HL-60 (cell line): ENCODE data around the gene ZNF253.
A peak's percentile ranks its signal among the peaks of the same experiment; 100 is the strongest.

Source experiments
- DNase-seq, 2 experiments: peaks; one replicate each; pipeline ENCODE4 v3.0.0-alpha.2; 2010 to 2020; ENCODE audit warnings: low read depth in 1 of 2, low spot score in 1 of 2
- H3K27ac ChIP-seq: fragments of 250-450 bp; sonication (Bioruptor Pico); replicated peaks from 2 replicates; pipeline ENCODE4 v1.5.1; 2020; ENCODE audit warnings: mild to moderate bottlenecking, moderate library complexity
- H3K27me3 ChIP-seq: fragments of 250-450 bp; sonication (Bioruptor Pico); 2 replicates; pipeline ENCODE4 v1.5.1; 2021; ENCODE audit warnings: mild to moderate bottlenecking, moderate library complexity; ENCODE audit not compliant: insufficient read depth, poor library complexity, severe bottlenecking
- H3K4me3 ChIP-seq: replicated peaks from 2 replicates; pipeline ENCODE4 v1.5.1; 2011; ENCODE audit warnings: mild to moderate bottlenecking, control low read depth, low read length; ENCODE audit not compliant: insufficient read depth
- CTCF ChIP-seq: IDR thresholded peaks from one replicate; pipeline ENCODE4 v1.5.1; 2011; ENCODE audit warnings: low read length, control low read depth, inconsistent platforms; ENCODE audit not compliant: insufficient read depth
- GABPA ChIP-seq: IDR thresholded peaks from 2 replicates; pipeline ENCODE4 v1.6.1; 2012; ENCODE audit warnings: low read depth
- POLR2AphosphoS5 ChIP-seq: IDR thresholded peaks from 2 replicates; pipeline ENCODE4 v1.6.1; 2012; ENCODE audit warnings: low read depth
- REST ChIP-seq: IDR thresholded peaks from 2 replicates; pipeline ENCODE4 v1.6.1; 2012; ENCODE audit warnings: low read depth; ENCODE audit not compliant: insufficient replicate concordance
- SPI1 ChIP-seq: IDR thresholded peaks from 2 replicates; pipeline ENCODE4 v1.6.1; 2012; ENCODE audit warnings: low read depth, mild to moderate bottlenecking, borderline replicate concordance
- long read RNA-seq: library from polyadenylated mRNA; unstranded; transcript quantifications from one replicate; pipeline ENCODE4 v2.0.0, GENCODE V29; 2020

Gene ZNF253
- long read RNA-seq, transcript ZNF253-201 (2 exons, 2,268 nt): major isoform, 41 of 66 reads
- long read RNA-seq, transcript ZNF253-203 (4 exons, 3,519 nt): minor isoform, 14 of 66 reads
- long read RNA-seq, transcript ZNF253-204 (3 exons, 820 nt): minor isoform, 5 of 66 reads
- long read RNA-seq, partial matches to known transcripts: 2 of 66 reads
- long read RNA-seq, other reads (novel, unspliced or antisense): 4 of 66 reads

GRCh38 chr19:19865750-19866610 is at the start of gene ZNF253:
Gene ZNF253, plus strand, starts transcription at chr19:19865882. Its CDS starts 115 bp downstream, at chr19:19865997.
- Histone ChIP-seq H3K27me3 (no peaks in the 10 kb centered on the region), H3K27ac (peak within 1 kb of the TSS; percentile 95)

GRCh38 chr19:19816679-19817078 is 49.0 kb upstream of the ZNF253 start:
- DNase-seq: no peak
- H3K4me3 ChIP-seq: no peak overlapping the region

More at GRCh38 chr19:19865750-19866610, at the start of gene ZNF253:
- peak; percentile 95 for TF ChIP-seq POLR2AphosphoS5
- TF ChIP-seq REST: peak; percentile 76
- TF ChIP-seq GABPA: no peak
- no peak for TF ChIP-seq CTCF
- peak within 1 kb of the TSS; percentile 69 for H3K4me3 ChIP-seq
- peak; percentile 88 to 98 for DNase-seq

More at GRCh38 chr19:19816679-19817078, 49.0 kb upstream of the ZNF253 start:
- Histone ChIP-seq H3K27ac (no peak overlapping the region), H3K27me3 (no peaks in the 10 kb centered on the region)
- TF ChIP-seq REST (no peak), CTCF (no peak), GABPA (no peak), POLR2AphosphoS5 (no peak), SPI1 (no peak)
